H7 (cell line): ENCODE measurements around the gene TMTC2. TPM values are rescaled to one million over a fixed set of nuclear protein-coding genes. Genes with fewer than 3 reads are reported as not detected.

Experiments
- DNase-seq: peaks from one replicate; pipeline ENCODE4 v3.0.0; 2012
- H3K27me3 ChIP-seq: 2 replicates; pipeline ENCODE4 v1.6.0; 2011; ENCODE audit warnings: mild to moderate bottlenecking, low read length; ENCODE audit not compliant: control insufficient read depth, insufficient read depth
- H3K36me3 ChIP-seq: replicated peaks from 2 replicates; pipeline ENCODE4 v1.5.1; 2011; ENCODE audit warnings: low read length; ENCODE audit not compliant: control insufficient read depth, insufficient read depth
- H3K4me3 ChIP-seq: 2 replicates; pipeline ENCODE4 v1.5.1; 2011; ENCODE audit warnings: low read depth, mild to moderate bottlenecking, control low read depth, low read length, moderate library complexity; ENCODE audit not compliant: insufficient read depth
- total RNA-seq: library from RNA; depleted of rRNA; stranded (reverse); fragments of >200 nt; shearing (Covaris generic); gene quantifications from 2 replicates; pipeline ENCODE4 v1.2.3, GENCODE V29; 2014

The TMTC2 gene
- total RNA-seq, 1 experiment from 2014 or later, result 3.7 TPM

- no peak for DNase-seq
Measured at GRCh38 chr12:82665142-82665923, 21.4 kb upstream of the TMTC2 start.

GRCh38 chr12:82666830-82667229, 19.9 kb upstream of the TMTC2 start:
- H3K36me3 ChIP-seq, result no peaks in the 10 kb centered on the region
- no peak for DNase-seq
- H3K4me3 ChIP-seq, result no peak overlapping the region
- no peaks in the 10 kb centered on the region for H3K27me3 ChIP-seq

More at GRCh38 chr12:82665142-82665923, 21.4 kb upstream of the TMTC2 start:
- no peak overlapping the region for H3K4me3 ChIP-seq
- H3K36me3 ChIP-seq, result no peaks in the 10 kb centered on the region
- no peaks in the 10 kb centered on the region for H3K27me3 ChIP-seq

- no peaks in the 10 kb centered on the region for H3K27me3 ChIP-seq
- DNase-seq, result no peak
- no peaks in the 10 kb centered on the region for H3K36me3 ChIP-seq
- H3K4me3 ChIP-seq, result no peak overlapping the region
Measured at GRCh38 chr12:82671673-82672195, 15.0 kb upstream of the TMTC2 start.

GRCh38 chr12:82672811-82673495, 13.8 kb upstream of the TMTC2 start:
- Histone ChIP-seq H3K4me3 (no peak overlapping the region), H3K27me3 (no peaks in the 10 kb centered on the region), H3K36me3 (no peaks in the 10 kb centered on the region)
- no peak for DNase-seq

- no peak for DNase-seq
- Histone ChIP-seq H3K4me3 (no peak overlapping the region), H3K27me3 (no peaks in the 10 kb centered on the region), H3K36me3 (no peaks in the 10 kb centered on the region)
Measured at GRCh38 chr12:82673698-82674097, 13.0 kb upstream of the TMTC2 start.

- no peak for DNase-seq
- Histone ChIP-seq H3K27me3 (no peaks in the 10 kb centered on the region), H3K36me3 (no peaks in the 10 kb centered on the region), H3K4me3 (no peak overlapping the region)
Measured at GRCh38 chr12:82675246-82675645, 11.5 kb upstream of the TMTC2 start.

GRCh38 chr12:82682326-82682725, 4.4 kb upstream of the TMTC2 start:
- Histone ChIP-seq H3K4me3 (no peak overlapping the region), H3K36me3 (no peaks in the 10 kb centered on the region), H3K27me3 (peaks cover 2% of the 10 kb centered on the region; the same call in 1 of the 2 replicates)
- DNase-seq, result no peak

GRCh38 chr12:82682851-82683261, 3.9 kb upstream of the TMTC2 start:
- no peak for DNase-seq
- Histone ChIP-seq H3K36me3 (no peaks in the 10 kb centered on the region), H3K27me3 (peaks cover 2% of the 10 kb centered on the region; the same call in 1 of the 2 replicates), H3K4me3 (no peak overlapping the region)

GRCh38 chr12:82685790-82686167, 927 bp upstream of the TMTC2 start:
- no peaks in the 10 kb centered on the region for H3K36me3 ChIP-seq
- peak overlapping the region; percentile 79 for H3K4me3 ChIP-seq
- DNase-seq, result peak; percentile 61
- H3K27me3 ChIP-seq, result peaks cover 5% of the 10 kb centered on the region; the same call in 1 of the 2 replicates

- Histone ChIP-seq H3K4me3 (peak overlapping the region; percentile 79), H3K27me3 (peaks cover 5% of the 10 kb centered on the region; the same call in 1 of the 2 replicates), H3K36me3 (no peaks in the 10 kb centered on the region)
- peak; percentile 77 for DNase-seq
Measured at GRCh38 chr12:82687021-82688011, 610 bp downstream of the TMTC2 start.

GRCh38 chr12:82688035-82688501, 1.4 kb downstream of the TMTC2 start:
- DNase-seq, result no peak
- peak overlapping the region; percentile 79 for H3K4me3 ChIP-seq
- peaks cover 5% of the 10 kb centered on the region; the same call in 1 of the 2 replicates for H3K27me3 ChIP-seq
- no peaks in the 10 kb centered on the region for H3K36me3 ChIP-seq

- Histone ChIP-seq H3K36me3 (no peaks in the 10 kb centered on the region), H3K27me3 (peaks cover 5% of the 10 kb centered on the region; the same call in 1 of the 2 replicates), H3K4me3 (no peak overlapping the region)
- no peak for DNase-seq
Measured at GRCh38 chr12:82688596-82688995, 1.9 kb downstream of the TMTC2 start.

GRCh38 chr12:82690006-82690405, 3.3 kb downstream of the TMTC2 start:
- peaks cover 5% of the 10 kb centered on the region; the same call in 1 of the 2 replicates for H3K27me3 ChIP-seq
- no peak overlapping the region for H3K4me3 ChIP-seq
- DNase-seq, result no peak
- H3K36me3 ChIP-seq, result no peaks in the 10 kb centered on the region

- peaks cover 4% of the 10 kb centered on the region; the same call in 1 of the 2 replicates for H3K27me3 ChIP-seq
- DNase-seq, result no peak
- H3K36me3 ChIP-seq, result no peaks in the 10 kb centered on the region
- no peak overlapping the region for H3K4me3 ChIP-seq
Measured at GRCh38 chr12:82691513-82691912, 4.8 kb downstream of the TMTC2 start.
